Common myeloid progenitor, CD34-positive (primary cell): ENCODE data around the gene CDH23.
A peak's percentile ranks its signal among the peaks of the same experiment; 100 is the strongest.

Source experiments
- CTCF ChIA-PET: fragments of 350-600 bp; sonication (Branson Sonifier 250); formaldehyde crosslinking; loops from one replicate; lab custom pipeline; 2021; ENCODE audit warnings: antibody characterized with exemption; lab: Charles Lee
- POLR2A ChIA-PET: fragments of 350-600 bp; sonication (Branson Sonifier 250); formaldehyde crosslinking; loops from one replicate; lab custom pipeline; 2021; ENCODE audit warnings: antibody characterized with exemption; lab: Charles Lee
- DNase-seq, 3 donors: peaks; one replicate each; pipeline versions ENCODE4 v3.0.0 to v3.0.0-alpha.2; 2013
- H3K27ac ChIP-seq, 2 experiments: 1 replicate in 1 of 2; 2 replicates in 1 of 2; pipeline ENCODE4 v1.7.0; 2013; ENCODE audit warnings: inconsistent platforms in 2 of 2, low read length in 2 of 2, mild to moderate bottlenecking in 2 of 2, low read depth in 1 of 2, moderate library complexity in 1 of 2; ENCODE audit not compliant: severe bottlenecking in 2 of 2, insufficient read depth in 1 of 2, poor library complexity in 1 of 2
- H3K27me3 ChIP-seq, 5 experiments: replicated peaks in 2 of 5; 1 replicate in 3 of 5; 2 replicates in 2 of 5; pipeline versions ENCODE4 v1.6.1 to v1.7.0; 2013; ENCODE audit warnings: low read length in 4 of 5, mild to moderate bottlenecking in 2 of 5, moderate library complexity in 2 of 5, inconsistent platforms in 1 of 5; ENCODE audit not compliant: insufficient read depth in 5 of 5, control insufficient read depth in 4 of 5
- H3K36me3 ChIP-seq, 4 experiments: 1 replicate in 2 of 4; 2 replicates in 2 of 4; pipeline versions ENCODE4 v1.6.1 to v1.7.0; 2013; ENCODE audit warnings: low read length in 3 of 4, control low read depth in 1 of 4, mild to moderate bottlenecking in 1 of 4; ENCODE audit not compliant: control insufficient read depth in 4 of 4, insufficient read depth in 4 of 4
- H3K4me1 ChIP-seq, 4 experiments: 1 replicate in 3 of 4; 2 replicates in 1 of 4; pipeline versions ENCODE4 v1.6.1 to v1.7.1; 2013; ENCODE audit warnings: low read length in 3 of 4, mild to moderate bottlenecking in 3 of 4, control low read depth in 1 of 4, inconsistent platforms in 1 of 4, moderate library complexity in 1 of 4; ENCODE audit not compliant: control insufficient read depth in 4 of 4, insufficient read depth in 4 of 4; ENCODE audit errors: control extremely low read depth in 1 of 4
- H3K4me3 ChIP-seq, 7 experiments: 1 replicate in 4 of 7; 2 replicates in 3 of 7; pipeline versions ENCODE4 v1.5.1 to v1.7.0; 2013; ENCODE audit warnings: mild to moderate bottlenecking in 7 of 7, low read length in 6 of 7, moderate library complexity in 6 of 7, inconsistent platforms in 2 of 7, low read depth in 2 of 7, control low read depth in 1 of 7; ENCODE audit not compliant: insufficient read depth in 4 of 7, control insufficient read depth in 1 of 7; ENCODE audit errors: extremely low read depth in 1 of 7
- H3K9me3 ChIP-seq, 5 experiments: 1 replicate in 4 of 5; 2 replicates in 1 of 5; pipeline versions ENCODE4 v1.6.1 to v1.7.1; 2013; ENCODE audit warnings: low read length in 4 of 5, mild to moderate bottlenecking in 2 of 5, inconsistent platforms in 1 of 5, low read depth in 1 of 5, moderate library complexity in 1 of 5; ENCODE audit not compliant: control insufficient read depth in 4 of 5, insufficient read depth in 2 of 5; ENCODE audit errors: control extremely low read depth in 1 of 5
- WGBS: methylation state at CpG from one replicate; pipeline ENCODE4 v1.1.5; 2013; ENCODE audit not compliant: insufficient coverage; 5-methylcytosine and 5-hydroxymethylcytosine counted together

Gene CDH23

GRCh38 chr10:71359364-71360046 is 37.2 kb upstream of the CDH23 start:
- H3K27me3 ChIP-seq = no peaks in the 10 kb centered on the region
- ChIA-PET CTCF (interaction anchor here (2.4 kb wide), 1 partner anchor 40 kb away, joined by 12 read pairs; the partner anchor contains the start of gene SLC29A3), POLR2A (interaction anchor here (0.6 kb wide), 1 partner anchor 433 kb away, joined by 3 read pairs; no protein-coding TSS in a partner anchor)
- WGBS = 39% methylated on average over 4 of the region's 9 CpGs
- H3K4me3 ChIP-seq = no peak overlapping the region
- H3K36me3 ChIP-seq = peaks cover 2 to 64% (median 23%) of the 10 kb centered on the region in 4 experiments
- H3K27ac ChIP-seq = peak overlapping the region in 1 of 2 experiments; percentile 4
- peaks cover 0 to 2% (median 0%) of the 10 kb centered on the region in 5 experiments for H3K9me3 ChIP-seq
- H3K4me1 ChIP-seq = peaks cover 0 to 19% (median 5%) of the 10 kb centered on the region in 4 experiments
- DNase-seq = peak in 2 of 3 donors; percentile 49 to 75

GRCh38 chr10:71360735-71361134 is 36.0 kb upstream of the CDH23 start:
- Histone ChIP-seq H3K4me1 (peaks cover 0 to 19% (median 5%) of the 10 kb centered on the region in 4 experiments), H3K4me3 (no peak overlapping the region), H3K36me3 (peaks cover 2 to 55% (median 22%) of the 10 kb centered on the region in 4 experiments), H3K9me3 (peaks cover 0 to 2% (median 0%) of the 10 kb centered on the region in 5 experiments), H3K27ac (no peak overlapping the region), H3K27me3 (no peaks in the 10 kb centered on the region)
- 100% methylated on average over 2 of the region's 2 CpGs for WGBS
- ChIA-PET CTCF (interaction anchor here (0.7 kb wide), 1 partner anchor 11 kb away, joined by 4 read pairs; no protein-coding TSS in a partner anchor), POLR2A (no interaction called here)
- DNase-seq = no peak

- POLR2A ChIA-PET = no interaction called here
- H3K36me3 ChIP-seq = peaks cover 2 to 47% (median 19%) of the 10 kb centered on the region in 4 experiments
- CTCF ChIA-PET = interaction anchor here (0.7 to 1.6 kb wide), 3 partner anchors 10 to 226 kb away, joined by 3 to 4 read pairs (median 3); no protein-coding TSS in a partner anchor
- H3K4me1 ChIP-seq = peaks cover 0 to 21% (median 5%) of the 10 kb centered on the region in 4 experiments
- H3K9me3 ChIP-seq = peaks cover 0 to 2% (median 0%) of the 10 kb centered on the region in 5 experiments
- H3K27me3 ChIP-seq = no peaks in the 10 kb centered on the region
- H3K27ac ChIP-seq = no peak overlapping the region
- 98% methylated on average over 7 of the region's 7 CpGs for WGBS
- DNase-seq = no peak
- H3K4me3 ChIP-seq = no peak overlapping the region
Measured at GRCh38 chr10:71361581-71361980, 35.1 kb upstream of the CDH23 start.

GRCh38 chr10:71362141-71362540 is 34.6 kb upstream of the CDH23 start:
- peaks cover 2 to 42% (median 18%) of the 10 kb centered on the region in 4 experiments for H3K36me3 ChIP-seq
- no peaks in the 10 kb centered on the region for H3K27me3 ChIP-seq
- no peak for DNase-seq
- POLR2A ChIA-PET = no interaction called here
- over 99% methylated on average over 16 of the region's 16 CpGs for WGBS
- peaks cover 0 to 2% (median 0%) of the 10 kb centered on the region in 5 experiments for H3K9me3 ChIP-seq
- no peak overlapping the region for H3K4me3 ChIP-seq
- peaks cover 0 to 26% (median 5%) of the 10 kb centered on the region in 4 experiments for H3K4me1 ChIP-seq
- H3K27ac ChIP-seq = no peak overlapping the region
- CTCF ChIA-PET = interaction anchor here (1.0 to 1.6 kb wide), 2 partner anchors 16 to 225 kb away, joined by 3 read pairs; no protein-coding TSS in a partner anchor

- peaks cover 0 to 2% (median 0%) of the 10 kb centered on the region in 5 experiments for H3K9me3 ChIP-seq
- POLR2A ChIA-PET = no interaction called here
- H3K27me3 ChIP-seq = no peaks in the 10 kb centered on the region
- H3K36me3 ChIP-seq = peaks cover 2 to 32% (median 18%) of the 10 kb centered on the region in 4 experiments
- DNase-seq = no peak
- H3K4me3 ChIP-seq = no peak overlapping the region
- H3K27ac ChIP-seq = no peak overlapping the region
- CTCF ChIA-PET = interaction anchor here (0.9 to 1.5 kb wide), 4 partner anchors 9 to 40 kb away, joined by 3 read pairs; no protein-coding TSS in a partner anchor
- H3K4me1 ChIP-seq = peaks cover 0 to 20% (median under 1%) of the 10 kb centered on the region in 4 experiments
Measured at GRCh38 chr10:71363936-71364335, 32.8 kb upstream of the CDH23 start.

- Histone ChIP-seq H3K36me3 (peaks cover 2 to 19% (median 14%) of the 10 kb centered on the region in 4 experiments), H3K4me1 (peaks cover 0 to 12% (median 0%) of the 10 kb centered on the region in 4 experiments), H3K9me3 (no peaks in the 10 kb centered on the region), H3K27me3 (no peaks in the 10 kb centered on the region), H3K4me3 (no peak overlapping the region), H3K27ac (no peak overlapping the region)
- CTCF ChIA-PET = interaction anchor here (1.0 to 1.2 kb wide), 2 partner anchors 8 to 9 kb away, joined by 3 read pairs; no protein-coding TSS in a partner anchor
- WGBS = 90% methylated on average over 6 of the region's 6 CpGs
- POLR2A ChIA-PET = no interaction called here
- no peak for DNase-seq
Measured at GRCh38 chr10:71365366-71365765, 31.4 kb upstream of the CDH23 start.

DNA sequence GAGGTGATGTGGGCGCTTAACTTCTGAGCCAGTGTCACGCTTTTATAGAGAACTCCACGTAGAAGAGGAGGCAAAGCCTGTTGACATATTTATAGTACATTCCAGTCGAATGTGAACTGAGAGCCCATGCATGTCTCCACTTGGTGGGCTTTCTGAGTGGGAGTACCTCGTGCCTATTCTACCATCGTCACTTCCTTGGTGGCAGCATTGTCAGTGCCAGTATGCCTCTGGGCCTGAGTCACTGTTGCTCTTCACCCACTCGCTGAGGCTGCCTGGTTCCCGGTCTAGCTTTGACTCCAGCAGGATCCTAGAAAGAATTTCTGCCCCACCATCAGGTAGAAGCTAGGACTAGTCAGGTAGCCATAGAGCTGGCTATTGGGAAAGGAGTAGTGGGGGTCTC is 30.0 kb upstream of the CDH23 start:
- no peak for DNase-seq
- no peak overlapping the region for H3K27ac ChIP-seq
- WGBS = 96% methylated on average over 6 of the region's 8 CpGs
- no peaks in the 10 kb centered on the region for H3K9me3 ChIP-seq
- ChIA-PET POLR2A (no interaction called here), CTCF (no interaction called here)
- peaks cover 2 to 15% (median 12%) of the 10 kb centered on the region in 4 experiments for H3K36me3 ChIP-seq
- H3K4me3 ChIP-seq = no peak overlapping the region
- no peaks in the 10 kb centered on the region for H3K27me3 ChIP-seq
- peaks cover 0 to 21% (median 4%) of the 10 kb centered on the region in 4 experiments for H3K4me1 ChIP-seq
